Right lobe of liver (tissue), 6 donors: ENCODE results near the gene TEAD2. TPM values are rescaled to one million over a fixed set of nuclear protein-coding genes. Genes with fewer than 3 reads are reported as not detected.
"Not testable (repeated sequence)": the region's sequence is repeated elsewhere in the genome, so short reads cannot be mapped to it uniquely, and the experiment has no call there.

Experiments used
- ATAC-seq, 4 donors: fragments of 200-7000 bp; cut with Tn5 transposase; one replicate each; pipeline ENCODE4 v1.9.1; 2020; ENCODE audit warnings: mild to moderate bottlenecking in 4 of 4, moderate library complexity in 4 of 4
- DNase-seq, 3 donors: peaks; one replicate each; pipeline ENCODE4 v3.0.0-alpha.2; 2020
- H3K27ac ChIP-seq, 3 donors: fragments of 200-600 bp; one replicate each; pipeline ENCODE4 v1.8.0; 2022
- H3K27me3 ChIP-seq, 2 donors: fragments of 200-600 bp; one replicate each; pipeline ENCODE4 v1.8.0; 2022
- H3K36me3 ChIP-seq, 4 donors: fragments of 200-600 bp; sonication (generic) in 1 of 4; one replicate each; pipeline versions ENCODE4 v1.5.1 to v1.8.0; 2017 to 2022; ENCODE audit warnings: control low read depth in 1 of 4
- H3K4me1 ChIP-seq, 4 donors: fragments of 200-600 bp; sonication (generic) in 1 of 4; one replicate each; pipeline versions ENCODE4 v1.5.1 to v1.8.0; 2017 to 2022; ENCODE audit warnings: control low read depth in 1 of 4
- H3K4me3 ChIP-seq, 3 donors: fragments of 200-600 bp; one replicate each; pipeline ENCODE4 v1.8.0; 2022
- H3K9me3 ChIP-seq, 4 donors: fragments of 200-600 bp; sonication (generic) in 1 of 4; one replicate each; pipeline versions ENCODE4 v1.5.1 to v1.8.0; 2017 to 2022; ENCODE audit warnings: control low read depth in 1 of 4
- CTCF ChIP-seq, 4 donors: fragments of 200-600 bp in 3 of 4; fragments of 450-650 bp in 1 of 4; IDR thresholded peaks; one replicate each; pipeline versions ENCODE4 v1.5.1 to v1.8.0; 2016 to 2022; ENCODE audit warnings: antibody characterized with exemption in 4 of 4, mild to moderate bottlenecking in 2 of 4
- POLR2A ChIP-seq: fragments of 450-650 bp; IDR thresholded peaks from one replicate; pipeline ENCODE4 v1.6.1; 2017; ENCODE audit warnings: antibody characterized with exemption, mild to moderate bottlenecking
- WGBS: methylation state at CpG from one replicate; pipeline ENCODE4 v1.1.6; 2018; ENCODE audit warnings: low coverage, low lambda C conversion rate; ENCODE audit not compliant: insufficient coverage; ENCODE audit errors: missing lambda C conversion rate; 5-methylcytosine and 5-hydroxymethylcytosine counted together
- intact Hi-C, 2 donors: fragments of 100-400 bp; cut with DNase I; formaldehyde crosslinking; loops; one replicate each; pipeline versions ENCODE4 v1.11.2 to v1.14.1; 2022
- total RNA-seq, 6 experiments: library from RNA; depleted of rRNA in 2 of 6; stranded (reverse); fragments of >200 nt in 2 of 6; fragmentation: NEBNext Ultra II Directional in 3 of 6; extraction: Animal tissue kit (Norgen Biotek cat#: 25700) in 3 of 6; gene quantifications; one replicate each; pipeline versions ENCODE4 v1.1.0 to v1.2.4, GENCODE V29; 2016 to 2023
- donor health status: DM: no; HTN: yes; CAD: no.
- donor health status: DM: no; HTN: no; CAD: no.
- donor health status: DM: no; HTN: no; CAD: no.
- donor health status: DM: no; HTN: yes; CAD: no.
- donor health status: DM: no; HTN: yes; CAD: no.

TEAD2 gene
- total RNA-seq, 6 experiments from 2014 or later: 3.3 to 8.9 (median 5.3) TPM

GRCh38 chr19:49378512-49378911 lies 16.3 kb upstream of the TEAD2 start:
- Histone ChIP-seq H3K27ac (no peak overlapping the region), H3K9me3 (peaks cover 0 to 3% (median 0%) of the 10 kb centered on the region in 4 donors), H3K36me3 (no peaks in the 10 kb centered on the region), H3K4me3 (no peak overlapping the region), H3K27me3 (no peaks in the 10 kb centered on the region), H3K4me1 (no peaks in the 10 kb centered on the region)
- DNase-seq (no peak), ATAC-seq (no peak)
- intact Hi-C loops: no loop called here
- WGBS: 72% methylated on average over 3 of the region's 3 CpGs
- TF ChIP-seq POLR2A (no peak), CTCF (IDR thresholded peaks at IDR 0.05) (no peak)

GRCh38 chr19:49374665-49375434 lies 12.6 kb upstream of the TEAD2 start:
- no peaks in the 10 kb centered on the region for H3K36me3 ChIP-seq
- no peak for DNase-seq
- H3K9me3 ChIP-seq: no peaks in the 10 kb centered on the region
- no peaks in the 10 kb centered on the region for H3K4me1 ChIP-seq
- intact Hi-C loops: no loop called here
- no peak overlapping the region for H3K4me3 ChIP-seq
- H3K27me3 ChIP-seq: no peaks in the 10 kb centered on the region
- no peak for TF ChIP-seq POLR2A
- TF ChIP-seq CTCF (IDR thresholded peaks at IDR 0.05): no peak
- WGBS: 100% methylated on average over 1 of the region's 16 CpGs
- H3K27ac ChIP-seq: no peak overlapping the region
- ATAC-seq: no peak

- H3K36me3 ChIP-seq, DNase-seq, H3K9me3 ChIP-seq, intact Hi-C loops, ATAC-seq, H3K27ac ChIP-seq, H3K27me3 ChIP-seq, H3K4me3 ChIP-seq, H3K4me1 ChIP-seq: not testable (repeated sequence)
- WGBS: 56% methylated on average over 3 of the region's 3 CpGs
Observed at GRCh38 chr19:49373174-49373573, 11.0 kb upstream of the TEAD2 start.

- H3K4me1 ChIP-seq: no peaks in the 10 kb centered on the region
- ATAC-seq: no peak
- H3K9me3 ChIP-seq: no peaks in the 10 kb centered on the region
- H3K4me3 ChIP-seq: no peak overlapping the region
- no peak overlapping the region for H3K27ac ChIP-seq
- TF ChIP-seq CTCF (IDR thresholded peaks at IDR 0.05): no peak
- no peak for TF ChIP-seq POLR2A
- no peak for DNase-seq
- H3K36me3 ChIP-seq: no peaks in the 10 kb centered on the region
- WGBS: 52% methylated on average over 3 of the region's 3 CpGs
- intact Hi-C loops: no loop called here
- no peaks in the 10 kb centered on the region for H3K27me3 ChIP-seq
Observed at GRCh38 chr19:49371184-49371583, 9.0 kb upstream of the TEAD2 start.

- ATAC-seq (no peak), DNase-seq (no peak)
- TF ChIP-seq POLR2A: no peak
- TF ChIP-seq CTCF (IDR thresholded peaks at IDR 0.05): no peak
Observed at GRCh38 chr19:49368711-49369358, 6.6 kb upstream of the TEAD2 start.

More at GRCh38 chr19:49368711-49369358, 6.6 kb upstream of the TEAD2 start:
- 87% methylated on average over 5 of the region's 5 CpGs for WGBS
- Histone ChIP-seq H3K4me3 (no peak overlapping the region), H3K27me3 (no peaks in the 10 kb centered on the region), H3K36me3 (no peaks in the 10 kb centered on the region), H3K27ac (no peak overlapping the region), H3K9me3 (no peaks in the 10 kb centered on the region), H3K4me1 (peaks cover 0 to 3% (median 0%) of the 10 kb centered on the region in 4 donors)
- intact Hi-C loops: no loop called here
